Activated T-cell treated with anti-CD3 and anti-CD28 coated beads, Interleukin-2, amount 50 U/mL, for 1 hour (primary cell): ENCODE results near the gene PRKCB.
"Not testable (repeated sequence)": the region's sequence is repeated elsewhere in the genome, so short reads cannot be mapped to it uniquely, and the experiment has no call there.

Experiments
- DNase-seq: peaks from one replicate; pipeline ENCODE4 v3.0.0-alpha.2; 2020

Gene PRKCB

GRCh38 chr16:24108090-24108489 lies 272.3 kb downstream of the PRKCB start:
- not testable (repeated sequence) for DNase-seq

- DNase-seq, result no peak
Observed at GRCh38 chr16:24111724-24112302, 276.0 kb downstream of the PRKCB start.

GRCh38 chr16:24113115-24113745 lies 277.4 kb downstream of the PRKCB start:
- DNase-seq, result no peak

- DNase-seq, result no peak
Observed at GRCh38 chr16:24114876-24115275, 279.1 kb downstream of the PRKCB start.

GRCh38 chr16:24116046-24116776 lies 280.4 kb downstream of the PRKCB start:
- DNase-seq, result no peak

GRCh38 chr16:24116989-24117388 lies 281.2 kb downstream of the PRKCB start:
- no peak for DNase-seq

GRCh38 chr16:24117680-24118079 lies 281.9 kb downstream of the PRKCB start:
- no peak for DNase-seq

GRCh38 chr16:24118126-24118821 lies 282.5 kb downstream of the PRKCB start:
- DNase-seq, result no peak

- DNase-seq, result no peak
Observed at GRCh38 chr16:24119807-24120206, 284.0 kb downstream of the PRKCB start.

- DNase-seq, result no peak
Observed at GRCh38 chr16:24123275-24123674, 287.5 kb downstream of the PRKCB start.

GRCh38 chr16:24124291-24124690 lies 288.5 kb downstream of the PRKCB start:
- DNase-seq, result no peak

- DNase-seq, result no peak
Observed at GRCh38 chr16:24125214-24125613, 289.4 kb downstream of the PRKCB start.

- no peak for DNase-seq
Observed at GRCh38 chr16:24129412-24129918, 293.7 kb downstream of the PRKCB start.

- no peak for DNase-seq
Observed at GRCh38 chr16:24130494-24131085, 294.8 kb downstream of the PRKCB start.

GRCh38 chr16:24131294-24131693 lies 295.5 kb downstream of the PRKCB start:
- DNase-seq, result no peak

- DNase-seq, result no peak
Observed at GRCh38 chr16:24132048-24132796, 296.4 kb downstream of the PRKCB start.

- DNase-seq, result no peak
Observed at GRCh38 chr16:24132797-24133155, 297.0 kb downstream of the PRKCB start.

- DNase-seq, result no peak
Observed at GRCh38 chr16:24135624-24136565, 300.1 kb downstream of the PRKCB start.

GRCh38 chr16:24138024-24138423 lies 302.2 kb downstream of the PRKCB start:
- no peak for DNase-seq

GRCh38 chr16:24138575-24138974 lies 302.8 kb downstream of the PRKCB start:
- DNase-seq, result no peak

GRCh38 chr16:24139282-24139681 lies 303.5 kb downstream of the PRKCB start:
- DNase-seq, result no peak
